Psoas muscle (tissue), 8 donors: ENCODE results near the gene THEMIS. TPM values are rescaled to one million over a fixed set of nuclear protein-coding genes. Genes with fewer than 3 reads are reported as not detected.

ENCODE experiments used
- ATAC-seq, 4 donors: fragments of 200-7000 bp; cut with Tn5 transposase; one replicate each; pipeline ENCODE4 v1.9.1; 2020; ENCODE audit warnings: moderate library complexity in 3 of 4, mild to moderate bottlenecking in 2 of 4
- DNase-seq, 2 donors: peaks; one replicate each; pipeline ENCODE4 v3.0.0-alpha.2; 2020
- H3K27ac ChIP-seq: fragments of 200-600 bp; one replicate; pipeline ENCODE4 v1.8.0; 2022
- H3K27me3 ChIP-seq, 3 donors: fragments of 200-600 bp in 1 of 3; one replicate each; pipeline versions ENCODE4 v1.6.1 to v1.8.0; 2013 to 2022; ENCODE audit warnings: low read length in 2 of 3, mild to moderate bottlenecking in 2 of 3, moderate library complexity in 1 of 3; ENCODE audit not compliant: insufficient read depth in 3 of 3
- H3K36me3 ChIP-seq, 2 donors: fragments of 200-600 bp in 1 of 2; one replicate each; pipeline versions ENCODE4 v1.6.1 to v1.8.0; 2013 to 2022; ENCODE audit warnings: low read depth in 1 of 2, mild to moderate bottlenecking in 1 of 2, moderate library complexity in 1 of 2; ENCODE audit not compliant: insufficient read depth in 1 of 2
- H3K4me1 ChIP-seq: fragments of 200-600 bp; one replicate; pipeline ENCODE4 v1.8.0; 2022
- H3K4me3 ChIP-seq: fragments of 200-600 bp; one replicate; pipeline ENCODE4 v1.8.0; 2022; ENCODE audit warnings: mild to moderate bottlenecking
- H3K9me3 ChIP-seq: fragments of 200-600 bp; one replicate; pipeline ENCODE4 v1.8.0; 2022
- CTCF ChIP-seq: fragments of 200-600 bp; IDR thresholded peaks from one replicate; pipeline ENCODE4 v1.8.0; 2022; ENCODE audit warnings: antibody characterized with exemption
- WGBS, 3 donors: extraction: QIAGEN DNeasy Blood & Tissue Kit; methylation state at CpG; one replicate each; pipeline versions ENCODE4 v1.1.6 to v1.1.7; 2013; 5-methylcytosine and 5-hydroxymethylcytosine counted together
- intact Hi-C, 2 donors: fragments of 100-400 bp; cut with DNase I; formaldehyde crosslinking; loops; one replicate each; pipeline versions ENCODE4 v1.11.0 to v1.14.2; 2022
- polyA plus RNA-seq, 3 donors: library from polyadenylated mRNA; stranded (reverse); fragments of 200-250 nt; gene quantifications; one replicate each; pipeline ENCODE4 v1.2.3, GENCODE V29; 2013
- total RNA-seq, 4 donors: library from RNA; stranded (reverse); fragmentation: NEBNext Ultra II Directional in 2 of 4; extraction: Animal tissue kit (Norgen Biotek cat#: 25700) in 2 of 4; gene quantifications; one replicate each; pipeline versions ENCODE4 v1.2.1 to v1.2.4, GENCODE V29; 2021 to 2023
- donor health status: healthy with polysubstance abuse.
- donor health status: DM: no; HTN: no; CAD: no; lungs with moderate emphysema.
- donor health status: Bipolar disorder and iron deficiency.
- donor health status: healthy.
- donor health status: DM: yes; HTN: yes; CAD: no.
- donor health status: DM: no; HTN: no; CAD: no.
- donor health status: DM: no; HTN: no; CAD: no.
- donor health status: DM: yes; HTN: yes; CAD: no.

THEMIS gene
- total and polyA plus RNA-seq, 7 donors = 0.04 to 0.61 (median 0.17) TPM; not detected in 3

GRCh38 chr6:127917766-127918165 lies 16.9 kb upstream of the THEMIS start:
- no peaks in the 10 kb centered on the region for H3K36me3 ChIP-seq
- no peaks in the 10 kb centered on the region for H3K4me1 ChIP-seq
- no peak for ATAC-seq
- no peak for DNase-seq
- intact Hi-C loops = no loop called here
- no peak overlapping the region for H3K27ac ChIP-seq
- no peaks in the 10 kb centered on the region for H3K27me3 ChIP-seq
- WGBS, 3 donors = 86 to 97% (median 88%) methylated on average over 1 of the region's 1 CpG
- H3K9me3 ChIP-seq = no peaks in the 10 kb centered on the region
- no peak overlapping the region for H3K4me3 ChIP-seq
- no peak for TF ChIP-seq CTCF

- 82 to 87% (median 85%) methylated on average over 3 of the region's 3 CpGs for WGBS, 3 donors
- H3K27ac ChIP-seq = no peak overlapping the region
- intact Hi-C loops = no loop called here
Observed at GRCh38 chr6:127914240-127914639, 13.4 kb upstream of the THEMIS start.

GRCh38 chr6:127912914-127913313 lies 12.1 kb upstream of the THEMIS start:
- TF ChIP-seq CTCF = no peak
- no peak for DNase-seq
- H3K9me3 ChIP-seq = no peaks in the 10 kb centered on the region
- no peaks in the 10 kb centered on the region for H3K36me3 ChIP-seq
- no peak overlapping the region for H3K27ac ChIP-seq
- WGBS, 3 donors = 31 to 40% (median 33%) methylated on average over 3 of the region's 3 CpGs
- no peak overlapping the region for H3K4me3 ChIP-seq
- H3K27me3 ChIP-seq = no peaks in the 10 kb centered on the region
- H3K4me1 ChIP-seq = no peaks in the 10 kb centered on the region
- intact Hi-C loops = no loop called here
- no peak for ATAC-seq

More at GRCh38 chr6:127914240-127914639, 13.4 kb upstream of the THEMIS start:
- no peak for DNase-seq
- no peaks in the 10 kb centered on the region for H3K27me3 ChIP-seq
- ATAC-seq = no peak
- H3K36me3 ChIP-seq = no peaks in the 10 kb centered on the region
- H3K9me3 ChIP-seq = no peaks in the 10 kb centered on the region
- no peak for TF ChIP-seq CTCF
- no peaks in the 10 kb centered on the region for H3K4me1 ChIP-seq
- H3K4me3 ChIP-seq = no peak overlapping the region

GRCh38 chr6:127907960-127908640 lies 7.2 kb upstream of the THEMIS start:
- Histone ChIP-seq H3K36me3 (no peaks in the 10 kb centered on the region), H3K4me3 (no peak overlapping the region), H3K9me3 (no peaks in the 10 kb centered on the region), H3K27me3 (no peaks in the 10 kb centered on the region), H3K4me1 (peaks cover 5% of the 10 kb centered on the region), H3K27ac (no peak overlapping the region)
- 92 to 94% (median 93%) methylated on average over 7 of the region's 7 CpGs for WGBS, 3 donors
- TF ChIP-seq CTCF = no peak
- DNase-seq = no peak
- intact Hi-C loops = no loop called here
- no peak for ATAC-seq

DNA sequence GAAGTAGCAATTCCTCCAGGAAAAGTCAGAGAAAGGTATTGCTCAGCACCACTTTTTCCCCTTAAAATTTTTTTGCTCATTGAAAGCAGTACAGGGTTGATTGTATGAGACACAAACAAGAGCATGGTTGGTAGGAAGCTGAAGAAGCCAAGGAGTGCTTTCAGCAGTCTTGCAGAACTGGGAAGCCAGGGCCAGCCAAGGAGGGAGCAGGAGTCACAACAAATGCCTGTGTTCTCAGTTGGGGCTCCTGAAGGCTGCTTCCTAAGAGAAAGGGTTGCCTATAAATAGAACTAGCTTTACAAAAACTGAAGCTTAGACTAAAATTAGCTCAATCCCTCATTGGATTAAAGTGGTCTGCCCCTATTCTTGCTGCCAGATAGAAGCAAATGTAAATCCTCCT lies 3.3 kb upstream of the THEMIS start:
- intact Hi-C loops = no loop called here
- no peak for TF ChIP-seq CTCF
- Histone ChIP-seq H3K36me3 (no peaks in the 10 kb centered on the region), H3K27ac (no peak overlapping the region), H3K27me3 (no peaks in the 10 kb centered on the region), H3K4me3 (no peak overlapping the region), H3K9me3 (no peaks in the 10 kb centered on the region), H3K4me1 (peaks cover 5% of the 10 kb centered on the region)
- ATAC-seq = no peak
- no peak for DNase-seq
